Large intestine (tissue), 3 donors: ENCODE measurements around the gene AP2B1. TPM values are rescaled to one million over a fixed set of nuclear protein-coding genes. Genes with fewer than 3 reads are reported as not detected.

ENCODE experiments used
- DNase-seq, 2 donors: peaks; one replicate each; pipeline versions ENCODE4 v3.0.0 to v3.0.0-alpha.2; 2013
- H3K27ac ChIP-seq: one replicate; pipeline ENCODE4 v1.5.1; 2013; ENCODE audit warnings: low read length
- H3K27me3 ChIP-seq: 2 replicates; pipeline ENCODE4 v1.6.1; 2013; ENCODE audit warnings: low read length; ENCODE audit not compliant: control insufficient read depth, insufficient read depth
- H3K36me3 ChIP-seq: 2 replicates; pipeline ENCODE4 v1.6.1; 2013; ENCODE audit warnings: low read length; ENCODE audit not compliant: control insufficient read depth, insufficient read depth
- H3K4me1 ChIP-seq: one replicate; pipeline ENCODE4 v1.6.1; 2013; ENCODE audit warnings: low read length; ENCODE audit not compliant: control insufficient read depth, insufficient read depth
- H3K4me3 ChIP-seq: one replicate; pipeline ENCODE4 v1.5.1; 2013; ENCODE audit warnings: low read length
- H3K9me3 ChIP-seq: one replicate; pipeline ENCODE4 v1.6.1; 2013; ENCODE audit warnings: mild to moderate bottlenecking, low read depth, low read length, moderate library complexity; ENCODE audit not compliant: control insufficient read depth
- WGBS: methylation state at CpG from one replicate; pipeline ENCODE4 v1.1.5; 2013; ENCODE audit warnings: low lambda C conversion rate; ENCODE audit not compliant: insufficient coverage; 5-methylcytosine and 5-hydroxymethylcytosine counted together
- polyA plus RNA-seq: library from polyadenylated mRNA; unstranded; fragments of 120-200 nt; gene quantifications from one replicate; pipeline ENCODE4 v1.2.1, GENCODE V29; 2013

The AP2B1 gene
- polyA plus RNA-seq, 1 donor = 89.5 TPM

DNA sequence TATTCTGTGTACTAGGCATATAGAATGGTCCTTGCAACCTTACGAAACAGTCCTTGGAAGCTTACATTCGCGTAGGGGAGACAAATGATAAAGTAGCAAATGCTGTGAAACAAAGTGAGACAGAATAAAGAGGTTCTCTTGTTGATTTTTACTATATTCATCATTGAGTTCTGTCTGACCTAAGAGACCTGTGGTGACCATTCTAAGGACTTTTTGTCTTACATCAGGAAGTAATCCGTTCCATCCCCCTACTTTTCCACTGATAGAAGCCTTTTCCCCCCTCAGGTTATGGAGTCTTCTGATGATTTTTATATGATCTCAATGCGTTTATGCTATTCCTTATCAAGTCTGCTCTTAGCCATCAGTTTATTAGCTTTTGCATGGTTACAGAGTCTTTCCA lies 77.6 kb downstream of the AP2B1 start:
- Histone ChIP-seq H3K9me3 (no peaks in the 10 kb centered on the region), H3K27me3 (no peaks in the 10 kb centered on the region), H3K27ac (no peak overlapping the region), H3K36me3 (peaks cover 22% of the 10 kb centered on the region), H3K4me3 (no peak overlapping the region), H3K4me1 (peaks cover 23% of the 10 kb centered on the region)
- no peak for DNase-seq
- WGBS = 79% methylated on average over 2 of the region's 5 CpGs

DNA sequence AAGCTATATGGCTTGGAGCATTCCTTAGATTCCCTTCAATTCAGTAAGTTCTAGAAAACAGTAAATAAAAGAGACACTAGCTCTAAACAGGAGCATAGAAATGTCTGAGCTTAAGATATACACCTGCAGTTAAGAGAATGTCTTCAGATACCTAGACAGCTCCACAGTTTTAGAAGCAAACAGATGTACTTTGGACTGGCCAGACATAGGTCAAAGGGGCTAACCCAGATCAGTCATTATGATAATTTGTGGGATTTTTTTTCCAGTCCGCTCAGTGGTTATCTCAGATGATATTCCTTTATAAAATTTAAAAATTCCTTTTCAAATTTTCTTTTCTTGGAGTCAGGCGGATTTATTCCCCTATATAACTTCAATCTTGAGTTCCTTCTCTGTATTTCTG lies 78.5 kb downstream of the AP2B1 start:
- H3K27me3 ChIP-seq = no peaks in the 10 kb centered on the region
- H3K4me3 ChIP-seq = no peak overlapping the region
- H3K36me3 ChIP-seq = peaks cover 17% of the 10 kb centered on the region
- no peaks in the 10 kb centered on the region for H3K9me3 ChIP-seq
- DNase-seq = no peak
- no peak overlapping the region for H3K27ac ChIP-seq
- peaks cover 23% of the 10 kb centered on the region for H3K4me1 ChIP-seq
- WGBS = 60% methylated on average over 1 of the region's 2 CpGs

GRCh38 chr17:35666070-35666469 lies 78.9 kb downstream of the AP2B1 start:
- Histone ChIP-seq H3K4me3 (no peak overlapping the region), H3K36me3 (peaks cover 19% of the 10 kb centered on the region), H3K27ac (no peak overlapping the region), H3K4me1 (peaks cover 23% of the 10 kb centered on the region), H3K9me3 (no peaks in the 10 kb centered on the region), H3K27me3 (no peaks in the 10 kb centered on the region)
- DNase-seq = peak in 1 of 2 donors; percentile 7
- no CpG with 5 or more reads among the region's 2 CpGs for WGBS

GRCh38 chr17:35666967-35667532 lies 79.9 kb downstream of the AP2B1 start:
- Histone ChIP-seq H3K27me3 (no peaks in the 10 kb centered on the region), H3K36me3 (peaks cover 25% of the 10 kb centered on the region), H3K9me3 (no peaks in the 10 kb centered on the region), H3K4me1 (peaks cover 23% of the 10 kb centered on the region), H3K27ac (peak overlapping the region; percentile 40), H3K4me3 (no peak overlapping the region)
- DNase-seq = peak; percentile 65 to 85
- no CpG with 5 or more reads among the region's 2 CpGs for WGBS

GRCh38 chr17:35668802-35669201 lies 81.7 kb downstream of the AP2B1 start:
- 70% methylated on average over 2 of the region's 4 CpGs for WGBS
- no peak overlapping the region for H3K4me3 ChIP-seq
- H3K4me1 ChIP-seq = peaks cover 23% of the 10 kb centered on the region
- H3K27ac ChIP-seq = no peak overlapping the region
- H3K9me3 ChIP-seq = no peaks in the 10 kb centered on the region
- H3K36me3 ChIP-seq = peaks cover 28% of the 10 kb centered on the region
- DNase-seq = no peak
- no peaks in the 10 kb centered on the region for H3K27me3 ChIP-seq

- no peak for DNase-seq
- H3K27ac ChIP-seq = no peak overlapping the region
- no peaks in the 10 kb centered on the region for H3K4me1 ChIP-seq
- WGBS = no CpG with 5 or more reads among the region's 5 CpGs
- no peaks in the 10 kb centered on the region for H3K9me3 ChIP-seq
- H3K4me3 ChIP-seq = no peak overlapping the region
- H3K27me3 ChIP-seq = no peaks in the 10 kb centered on the region
- H3K36me3 ChIP-seq = peaks cover 35% of the 10 kb centered on the region
These were observed 87.4 kb downstream of the AP2B1 start for GRCh38 chr17:35674552-35674951.

GRCh38 chr17:35676441-35676840 lies 89.3 kb downstream of the AP2B1 start:
- WGBS = 100% methylated on average over 1 of the region's 2 CpGs
- H3K36me3 ChIP-seq = peaks cover 37% of the 10 kb centered on the region
- H3K4me1 ChIP-seq = no peaks in the 10 kb centered on the region
- DNase-seq = no peak
- H3K27me3 ChIP-seq = no peaks in the 10 kb centered on the region
- no peaks in the 10 kb centered on the region for H3K9me3 ChIP-seq
- no peak overlapping the region for H3K27ac ChIP-seq
- H3K4me3 ChIP-seq = no peak overlapping the region

DNA sequence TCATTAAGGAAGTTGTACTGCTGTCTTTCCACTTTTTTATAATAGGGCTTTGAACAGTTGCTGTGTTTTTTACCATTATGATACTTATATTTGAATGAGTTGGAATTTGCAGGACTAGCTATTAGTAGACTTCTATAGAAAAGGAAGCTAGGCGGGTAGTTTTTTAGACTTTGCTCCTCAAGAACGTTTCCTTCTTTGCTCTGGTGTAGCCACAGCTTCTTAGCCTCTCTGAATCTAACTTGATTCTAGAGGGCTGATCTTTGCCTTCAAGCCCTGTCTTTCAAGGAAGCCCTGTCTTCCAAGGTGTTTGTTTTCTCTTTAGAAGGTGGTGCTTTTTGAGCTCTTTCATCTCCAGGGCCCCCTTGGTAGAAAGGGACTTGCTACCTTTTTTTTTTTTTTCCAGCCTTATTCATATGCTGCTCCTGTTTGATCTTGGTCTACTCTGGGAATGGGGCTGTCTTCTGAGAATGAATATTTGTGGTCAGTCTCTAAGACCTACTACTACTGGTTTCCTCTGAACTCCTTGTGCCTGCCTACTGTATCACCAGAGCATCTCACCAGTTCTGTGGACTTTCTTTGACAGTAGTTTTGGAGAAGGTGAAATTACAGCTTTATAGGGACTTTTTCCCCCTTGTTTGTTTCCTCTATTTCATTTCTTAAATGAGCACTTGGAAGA lies 92.0 kb downstream of the AP2B1 start:
- Histone ChIP-seq H3K36me3 (peaks cover 40% of the 10 kb centered on the region), H3K4me1 (no peaks in the 10 kb centered on the region), H3K27ac (no peak overlapping the region), H3K4me3 (no peak overlapping the region), H3K27me3 (no peaks in the 10 kb centered on the region), H3K9me3 (no peaks in the 10 kb centered on the region)
- WGBS = no CpG with 5 or more reads among the region's 2 CpGs
- no peak for DNase-seq

GRCh38 chr17:35683591-35683990 lies 96.5 kb downstream of the AP2B1 start:
- DNase-seq = no peak
- Histone ChIP-seq H3K27me3 (no peaks in the 10 kb centered on the region), H3K4me1 (no peaks in the 10 kb centered on the region), H3K9me3 (no peaks in the 10 kb centered on the region), H3K36me3 (peaks cover 62% of the 10 kb centered on the region), H3K4me3 (no peak overlapping the region), H3K27ac (no peak overlapping the region)
- 100% methylated on average over 1 of the region's 4 CpGs for WGBS

DNA sequence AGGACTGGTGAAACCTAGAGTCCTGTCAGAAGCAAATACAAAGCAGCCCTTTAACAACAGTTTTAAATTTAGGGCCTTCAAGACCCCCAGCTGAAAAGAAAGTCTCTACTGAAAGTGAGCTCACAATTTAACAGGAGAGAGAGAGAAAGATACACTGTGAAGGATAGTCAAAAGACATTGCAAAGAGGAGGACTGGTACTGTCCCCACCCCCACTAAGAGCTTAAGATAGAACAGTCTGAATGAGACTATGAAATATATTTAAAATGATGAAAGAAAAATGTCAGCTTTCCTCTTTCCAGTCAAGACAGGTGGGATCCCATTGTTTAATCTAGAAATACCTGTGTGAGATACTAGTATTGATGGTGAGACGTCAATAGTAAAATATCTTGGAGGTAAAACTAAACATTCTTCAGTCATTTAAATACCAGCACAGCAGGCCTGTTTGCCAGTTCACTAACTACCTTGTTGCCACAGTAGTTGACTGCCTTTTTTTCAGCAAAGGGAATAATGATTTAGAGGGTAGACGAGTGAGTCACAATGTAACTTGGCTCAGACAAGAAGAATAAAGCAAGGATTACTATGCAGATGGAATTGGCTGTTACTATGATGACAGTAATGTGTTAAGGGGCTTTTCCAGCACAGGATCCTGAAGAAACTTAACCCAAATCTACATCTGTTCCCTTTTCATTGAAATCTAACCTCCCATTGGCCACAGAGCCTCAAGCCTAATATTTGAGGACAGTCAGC lies 97.1 kb downstream of the AP2B1 start:
- no peaks in the 10 kb centered on the region for H3K9me3 ChIP-seq
- H3K27ac ChIP-seq = no peak overlapping the region
- H3K4me1 ChIP-seq = no peaks in the 10 kb centered on the region
- DNase-seq = no peak
- WGBS = no CpG with 5 or more reads among the region's 2 CpGs
- peaks cover 63% of the 10 kb centered on the region for H3K36me3 ChIP-seq
- no peaks in the 10 kb centered on the region for H3K27me3 ChIP-seq
- no peak overlapping the region for H3K4me3 ChIP-seq
